Gastrocnemius medialis (tissue), 4 donors: ENCODE data around the gene NSF. TPM values are rescaled to one million over a fixed set of nuclear protein-coding genes. Genes with fewer than 3 reads are reported as not detected.

Source experiments
- ATAC-seq, 2 donors: fragments of 150-250 bp; one replicate each; pipeline ENCODE4 v1.9.1; 2016
- DNase-seq, 2 donors: peaks; one replicate each; pipeline ENCODE4 v3.0.0-alpha.2; 2019
- H3K27ac ChIP-seq, 4 donors: fragments of 200-600 bp; sonication (generic); 1 replicate in 1 of 4; 2 replicates in 3 of 4; pipeline ENCODE4 v1.5.1; 2016 to 2018; ENCODE audit warnings: mild to moderate bottlenecking in 2 of 4, moderate library complexity in 1 of 4
- H3K27me3 ChIP-seq, 3 donors: fragments of 200-600 bp; sonication (generic) in 2 of 3; 1 replicate in 1 of 3; 2 replicates in 2 of 3; pipeline versions ENCODE4 v1.5.1 to v1.6.0; 2016 to 2019; ENCODE audit warnings: mild to moderate bottlenecking in 1 of 3, moderate library complexity in 1 of 3
- H3K36me3 ChIP-seq, 2 donors: fragments of 200-600 bp; sonication (generic) in 1 of 2; one replicate each; pipeline ENCODE4 v1.5.1; 2017 to 2018
- H3K4me1 ChIP-seq, 2 donors: fragments of 200-600 bp; sonication (generic) in 1 of 2; one replicate each; pipeline ENCODE4 v1.5.1; 2016 to 2017; ENCODE audit warnings: mild to moderate bottlenecking in 2 of 2
- H3K4me3 ChIP-seq, 4 donors: fragments of 200-600 bp; sonication (generic) in 3 of 4; 1 replicate in 1 of 4; 2 replicates in 3 of 4; pipeline ENCODE4 v1.5.1; 2016 to 2019; ENCODE audit warnings: mild to moderate bottlenecking in 2 of 4
- H3K9me3 ChIP-seq, 3 donors: fragments of 200-600 bp; sonication (generic) in 2 of 3; 1 replicate in 1 of 3; 2 replicates in 2 of 3; pipeline ENCODE4 v1.5.1; 2016 to 2019
- POLR2A ChIP-seq, 2 donors: fragments of 450-650 bp; IDR thresholded peaks; one replicate each; pipeline ENCODE4 v1.6.1; 2017; ENCODE audit warnings: antibody characterized with exemption in 2 of 2, mild to moderate bottlenecking in 2 of 2, moderate library complexity in 2 of 2
- in situ Hi-C, 4 donors: fragments of 200-750 bp; cut with MboI; loops; one replicate each; pipeline versions ENCODE4 v1.15.0 to v1.8.0; 2017; ENCODE audit warnings: low sequenced_read_pairs in 4 of 4
- intact Hi-C: fragments of 100-400 bp; cut with DNase I; formaldehyde crosslinking; loops from one replicate; pipeline ENCODE4 v1.15.1; 2023; ENCODE audit warnings: low total_unique reads
- total RNA-seq, 4 donors: library from RNA; depleted of rRNA; stranded (reverse); fragments of >200 nt; gene quantifications; one replicate each; pipeline versions ENCODE4 v1.1.0 to v1.2.3, GENCODE V29; 2016
- TF ChIP-seq, protein P1 (sequence below), 5 experiments: fragments of 450-650 bp in 3 of 5; fragments of 200-600 bp in 2 of 5; sonication (generic) in 2 of 5; IDR thresholded peaks in 4 of 5; conservative IDR thresholded peaks in 1 of 5; 1 replicate in 4 of 5; 2 replicates in 1 of 5; pipeline ENCODE4 v1.5.1; 2016 to 2019; ENCODE audit warnings: antibody characterized with exemption in 5 of 5, mild to moderate bottlenecking in 3 of 5, moderate library complexity in 3 of 5

Gene NSF
- total RNA-seq, 4 donors from 2014 or later = 24.5 to 67.0 (median 42.5) TPM

GRCh38 chr17:46737326-46737725 is 146.9 kb downstream of the NSF start:
- H3K36me3 ChIP-seq = peaks cover 0 to 30% of the 10 kb centered on the region in 2 donors
- no peaks in the 10 kb centered on the region for H3K9me3 ChIP-seq
- in situ Hi-C loops = no loop called here
- H3K4me3 ChIP-seq = no peak overlapping the region
- H3K27ac ChIP-seq = no peak overlapping the region
- no peak for DNase-seq
- no peaks in the 10 kb centered on the region for H3K27me3 ChIP-seq
- no peak for TF ChIP-seq POLR2A (IDR thresholded peaks at IDR 0.05)
- TF ChIP-seq, protein P1, sequence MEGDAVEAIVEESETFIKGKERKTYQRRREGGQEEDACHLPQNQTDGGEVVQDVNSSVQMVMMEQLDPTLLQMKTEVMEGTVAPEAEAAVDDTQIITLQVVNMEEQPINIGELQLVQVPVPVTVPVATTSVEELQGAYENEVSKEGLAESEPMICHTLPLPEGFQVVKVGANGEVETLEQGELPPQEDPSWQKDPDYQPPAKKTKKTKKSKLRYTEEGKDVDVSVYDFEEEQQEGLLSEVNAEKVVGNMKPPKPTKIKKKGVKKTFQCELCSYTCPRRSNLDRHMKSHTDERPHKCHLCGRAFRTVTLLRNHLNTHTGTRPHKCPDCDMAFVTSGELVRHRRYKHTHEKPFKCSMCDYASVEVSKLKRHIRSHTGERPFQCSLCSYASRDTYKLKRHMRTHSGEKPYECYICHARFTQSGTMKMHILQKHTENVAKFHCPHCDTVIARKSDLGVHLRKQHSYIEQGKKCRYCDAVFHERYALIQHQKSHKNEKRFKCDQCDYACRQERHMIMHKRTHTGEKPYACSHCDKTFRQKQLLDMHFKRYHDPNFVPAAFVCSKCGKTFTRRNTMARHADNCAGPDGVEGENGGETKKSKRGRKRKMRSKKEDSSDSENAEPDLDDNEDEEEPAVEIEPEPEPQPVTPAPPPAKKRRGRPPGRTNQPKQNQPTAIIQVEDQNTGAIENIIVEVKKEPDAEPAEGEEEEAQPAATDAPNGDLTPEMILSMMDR (IDR thresholded peaks at IDR 0.05 in 4 of 5, conservative IDR thresholded peaks at IDR 0.05 in 1 of 5) = no peak
- H3K4me1 ChIP-seq = no peaks in the 10 kb centered on the region
- intact Hi-C loops = no loop called here
- ATAC-seq = no peak

GRCh38 chr17:46738544-46738943 is 148.1 kb downstream of the NSF start:
- no peaks in the 10 kb centered on the region for H3K9me3 ChIP-seq
- H3K4me3 ChIP-seq = no peak overlapping the region
- in situ Hi-C loops = no loop called here
- H3K27me3 ChIP-seq = no peaks in the 10 kb centered on the region
- DNase-seq (no peak), ATAC-seq (no peak)
- H3K27ac ChIP-seq = no peak overlapping the region
- intact Hi-C loops = no loop called here
- H3K4me1 ChIP-seq = no peaks in the 10 kb centered on the region
- peaks cover 0 to 18% of the 10 kb centered on the region in 2 donors for H3K36me3 ChIP-seq
- TF ChIP-seq, protein P1 (IDR thresholded peaks at IDR 0.05 in 4 of 5, conservative IDR thresholded peaks at IDR 0.05 in 1 of 5) = no peak

DNA sequence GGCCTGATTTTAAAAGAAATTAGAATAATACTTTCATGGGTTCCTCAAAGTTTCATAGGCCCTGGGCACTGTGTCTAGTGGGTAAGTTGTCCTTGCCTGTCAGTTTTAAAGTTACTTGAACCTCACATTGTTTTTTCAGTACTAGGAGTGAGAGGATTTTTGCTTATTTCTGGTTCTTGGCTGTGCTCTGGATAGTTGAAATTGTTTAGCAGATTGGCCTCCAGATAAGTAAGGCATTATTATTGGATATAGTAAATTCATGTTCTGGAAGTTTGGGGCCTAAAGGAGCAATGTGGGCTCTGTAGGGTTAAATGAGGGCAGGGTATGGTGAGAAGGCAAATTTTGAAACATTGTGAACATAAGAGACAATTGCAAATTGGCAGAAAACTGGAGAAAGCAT is 149.5 kb downstream of the NSF start:
- Histone ChIP-seq H3K9me3 (no peaks in the 10 kb centered on the region), H3K27ac (no peak overlapping the region), H3K4me3 (no peak overlapping the region), H3K4me1 (no peaks in the 10 kb centered on the region), H3K36me3 (peaks cover 0 to 15% of the 10 kb centered on the region in 2 donors), H3K27me3 (no peaks in the 10 kb centered on the region)
- in situ Hi-C loops (no loop called here), intact Hi-C loops (no loop called here)
- DNase-seq (no peak), ATAC-seq (no peak)
- TF ChIP-seq POLR2A (IDR thresholded peaks at IDR 0.05) = no peak
- TF ChIP-seq, protein P1 (IDR thresholded peaks at IDR 0.05 in 4 of 5, conservative IDR thresholded peaks at IDR 0.05 in 1 of 5) = no peak

DNA sequence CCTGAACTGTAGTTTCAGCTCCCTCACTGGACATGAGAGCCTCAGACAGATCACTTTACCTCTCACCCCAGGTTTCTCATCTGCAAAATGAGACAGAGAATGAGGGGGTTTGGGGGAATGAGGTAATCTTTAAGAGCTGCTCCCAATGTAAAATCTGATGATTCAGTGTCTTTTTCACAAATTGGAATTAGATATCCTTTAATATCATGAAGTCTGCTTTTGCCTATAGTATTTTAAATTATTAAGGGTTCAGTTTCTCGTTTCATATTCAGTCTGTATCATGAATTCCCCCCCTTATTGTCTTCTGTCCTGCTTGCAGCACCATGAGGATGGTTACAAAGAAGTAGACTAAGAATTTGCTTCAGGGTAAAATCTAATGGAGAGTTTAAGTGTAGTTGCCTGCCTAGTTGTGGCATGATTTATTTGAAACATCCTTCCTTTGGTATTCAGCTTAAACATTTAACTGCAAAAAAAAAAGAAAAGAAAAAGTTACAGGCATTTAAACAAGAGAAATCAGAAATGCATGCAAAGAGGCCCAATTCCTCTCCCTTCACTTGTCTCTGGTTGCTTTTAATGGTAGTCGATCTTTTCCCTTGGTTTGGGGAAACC is 150.8 kb downstream of the NSF start:
- in situ Hi-C loops = no loop called here
- peaks cover 0 to 15% of the 10 kb centered on the region in 2 donors for H3K36me3 ChIP-seq
- H3K4me1 ChIP-seq = no peaks in the 10 kb centered on the region
- intact Hi-C loops = no loop called here
- no peak for DNase-seq
- TF ChIP-seq, protein P1 (IDR thresholded peaks at IDR 0.05 in 4 of 5, conservative IDR thresholded peaks at IDR 0.05 in 1 of 5) = no peak
- TF ChIP-seq POLR2A (IDR thresholded peaks at IDR 0.05) = no peak
- no peak overlapping the region for H3K27ac ChIP-seq
- no peaks in the 10 kb centered on the region for H3K27me3 ChIP-seq
- ATAC-seq = no peak
- H3K4me3 ChIP-seq = no peak overlapping the region
- H3K9me3 ChIP-seq = no peaks in the 10 kb centered on the region
